ENCODE measurements around the gene MDFI.

MDFI gene

DNA sequence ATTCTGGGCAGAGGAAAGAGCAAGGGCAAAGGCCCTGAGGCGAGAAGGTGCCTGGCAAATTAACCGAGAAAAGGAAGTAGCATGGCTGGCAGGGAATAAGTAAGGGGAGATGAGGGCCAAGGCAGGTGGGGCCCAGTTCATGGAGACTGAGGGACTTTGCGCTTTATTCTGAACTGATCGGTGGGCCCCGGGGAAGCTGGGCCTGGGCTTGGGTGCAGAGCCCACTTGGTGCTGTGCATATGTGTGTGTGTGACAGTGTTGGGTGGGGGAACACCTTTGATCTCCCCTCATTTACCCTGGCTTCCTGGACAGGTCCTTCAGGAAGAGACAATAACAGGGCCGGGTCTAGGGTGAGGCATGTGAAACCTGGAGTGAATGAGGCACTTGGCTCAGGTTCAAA, 2.9 kb upstream of the MDFI start:
- no peak for DNase-seq

GRCh38 chr6:41636833-41637193, 1.5 kb upstream of the MDFI start:
- peak; percentile 98 for DNase-seq

- peak; percentile 69 for DNase-seq
These were observed 870 bp upstream of the MDFI start for GRCh38 chr6:41637194-41638001.

DNA sequence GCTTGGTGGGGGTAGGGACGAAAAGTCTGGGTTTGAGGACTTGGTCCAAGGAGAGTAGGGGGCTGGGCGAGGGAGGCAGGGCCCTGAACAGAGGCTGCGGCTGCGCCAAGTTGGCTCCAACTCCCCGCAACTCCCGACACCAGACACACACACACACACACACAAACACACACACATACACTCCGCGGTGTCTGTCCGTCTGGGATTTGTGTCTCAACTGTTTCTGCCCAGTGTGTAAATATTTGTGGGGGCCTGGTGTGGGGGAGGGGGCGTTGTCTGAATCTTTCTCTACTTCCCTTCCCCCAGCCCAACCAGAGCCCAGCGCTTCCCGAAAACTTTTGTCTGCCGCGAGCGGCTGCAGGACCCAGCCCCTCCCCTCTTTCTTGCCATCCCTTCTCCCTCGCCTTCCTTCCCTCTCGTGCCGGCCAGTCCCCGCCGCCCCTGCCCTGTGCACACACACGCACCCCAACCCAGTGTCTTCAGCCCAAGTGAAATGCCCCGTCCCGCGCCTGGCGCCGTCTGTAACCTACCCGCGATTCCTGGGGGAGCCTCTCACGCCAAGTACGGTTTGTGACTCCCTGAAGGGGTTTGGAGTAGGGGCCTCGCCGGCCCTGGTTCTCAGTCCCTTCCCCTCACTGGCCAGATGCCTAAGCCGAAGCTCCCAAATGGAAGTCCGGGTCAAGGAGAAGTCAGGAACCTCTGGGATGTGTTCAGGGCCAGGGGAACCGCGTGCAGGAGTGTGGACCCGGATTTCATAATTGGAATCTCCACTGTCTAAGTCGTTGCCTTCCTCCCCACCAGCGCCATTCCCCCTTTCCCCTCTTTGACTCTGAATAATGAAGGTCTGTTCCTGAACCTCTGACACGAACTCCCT, 904 bp downstream of the MDFI start:
- DNase-seq = no peak

DNA sequence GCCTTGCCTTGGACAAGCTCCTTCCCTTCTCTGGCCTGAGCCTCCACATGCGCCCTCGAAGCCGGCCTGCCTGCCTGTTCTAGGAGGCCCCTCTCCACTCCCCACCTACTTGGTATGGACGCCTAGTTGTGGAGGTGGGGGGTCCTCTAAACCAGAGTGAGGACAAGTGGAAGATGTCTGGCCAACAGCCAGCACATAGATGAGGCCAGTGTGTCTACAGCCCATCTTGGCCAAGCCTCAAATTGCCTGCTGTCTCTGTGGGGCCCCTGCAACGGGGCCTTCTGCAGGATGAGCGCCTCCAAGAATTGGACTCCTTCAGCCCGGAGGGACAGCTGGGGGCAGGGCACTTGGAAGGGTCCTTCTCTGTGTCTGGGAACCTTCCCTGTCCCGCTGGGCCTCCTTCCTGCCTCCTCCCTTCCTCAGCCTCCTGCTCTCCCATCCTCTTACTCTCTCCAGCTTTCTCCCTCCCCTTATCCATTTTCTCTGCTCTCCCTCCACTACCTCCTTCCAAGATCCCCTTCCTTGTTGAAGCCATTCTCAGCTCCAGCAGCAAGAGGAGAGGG, 1.6 kb downstream of the MDFI start:
- DNase-seq = no peak

DNA sequence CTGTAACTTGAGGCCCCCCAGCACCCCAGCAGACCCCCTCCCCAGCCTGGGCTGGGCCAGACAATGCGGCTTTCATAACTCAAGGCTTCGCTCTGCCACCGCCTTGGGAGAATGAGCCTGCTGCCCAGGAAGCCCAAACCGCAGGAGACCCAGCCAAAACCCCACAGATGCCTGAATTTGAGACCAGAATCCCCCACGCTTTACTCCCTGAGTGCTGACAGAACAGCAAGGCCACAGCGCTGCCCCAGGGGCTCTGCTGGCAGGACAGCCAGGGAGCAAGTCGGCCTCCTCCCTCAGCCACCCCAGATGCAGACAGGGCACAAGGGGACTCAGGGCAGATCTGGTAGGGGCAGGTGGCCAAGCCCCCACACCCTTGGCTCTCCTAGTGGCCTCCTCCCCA, 2.2 kb downstream of the MDFI start:
- DNase-seq = no peak

- no peak for DNase-seq
These were observed 3.2 kb downstream of the MDFI start for GRCh38 chr6:41641352-41641925.

DNA sequence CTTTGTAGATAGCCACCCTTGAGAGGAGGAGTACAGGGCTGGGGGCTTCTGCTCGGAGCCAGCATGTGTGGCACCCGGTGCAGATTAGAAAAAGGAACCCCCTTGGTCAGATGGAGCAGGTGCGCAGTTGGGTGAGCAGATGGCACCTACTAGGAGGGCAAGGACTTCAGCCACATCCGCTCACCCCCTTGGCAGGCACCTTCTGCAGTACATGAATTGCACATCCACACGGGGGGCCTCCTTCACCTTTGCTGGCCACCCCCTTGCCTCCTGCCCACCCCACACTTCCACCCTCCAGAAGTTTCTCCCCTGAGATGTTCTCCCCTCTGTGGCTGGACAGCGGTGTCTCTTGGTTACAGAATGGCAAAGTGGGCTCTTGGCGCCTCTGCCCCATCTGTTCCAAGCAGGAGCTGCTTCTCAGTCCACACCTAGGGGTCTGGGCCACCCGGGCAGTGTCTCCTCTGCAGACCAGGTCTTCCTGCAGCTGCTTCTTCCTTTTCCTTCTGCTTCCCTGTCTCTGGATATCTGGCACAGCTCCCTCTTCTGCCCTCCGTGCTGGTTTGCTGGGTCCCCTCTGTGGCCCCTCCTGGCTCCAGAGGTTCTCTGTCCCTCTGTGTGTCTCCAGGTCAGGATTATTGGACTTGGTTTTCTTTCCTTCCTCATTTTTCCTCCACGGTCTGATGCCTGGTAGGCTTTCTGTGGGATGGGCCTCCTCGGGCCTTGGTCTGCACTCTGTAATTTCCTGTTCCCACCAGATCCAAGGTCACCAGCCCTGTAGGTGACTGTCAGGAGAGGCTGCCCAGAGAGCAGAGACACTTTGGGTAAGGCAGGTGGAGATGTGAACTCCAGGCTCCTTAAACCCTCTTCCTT, 4.1 kb downstream of the MDFI start:
- peak; percentile 8 for DNase-seq

DNA sequence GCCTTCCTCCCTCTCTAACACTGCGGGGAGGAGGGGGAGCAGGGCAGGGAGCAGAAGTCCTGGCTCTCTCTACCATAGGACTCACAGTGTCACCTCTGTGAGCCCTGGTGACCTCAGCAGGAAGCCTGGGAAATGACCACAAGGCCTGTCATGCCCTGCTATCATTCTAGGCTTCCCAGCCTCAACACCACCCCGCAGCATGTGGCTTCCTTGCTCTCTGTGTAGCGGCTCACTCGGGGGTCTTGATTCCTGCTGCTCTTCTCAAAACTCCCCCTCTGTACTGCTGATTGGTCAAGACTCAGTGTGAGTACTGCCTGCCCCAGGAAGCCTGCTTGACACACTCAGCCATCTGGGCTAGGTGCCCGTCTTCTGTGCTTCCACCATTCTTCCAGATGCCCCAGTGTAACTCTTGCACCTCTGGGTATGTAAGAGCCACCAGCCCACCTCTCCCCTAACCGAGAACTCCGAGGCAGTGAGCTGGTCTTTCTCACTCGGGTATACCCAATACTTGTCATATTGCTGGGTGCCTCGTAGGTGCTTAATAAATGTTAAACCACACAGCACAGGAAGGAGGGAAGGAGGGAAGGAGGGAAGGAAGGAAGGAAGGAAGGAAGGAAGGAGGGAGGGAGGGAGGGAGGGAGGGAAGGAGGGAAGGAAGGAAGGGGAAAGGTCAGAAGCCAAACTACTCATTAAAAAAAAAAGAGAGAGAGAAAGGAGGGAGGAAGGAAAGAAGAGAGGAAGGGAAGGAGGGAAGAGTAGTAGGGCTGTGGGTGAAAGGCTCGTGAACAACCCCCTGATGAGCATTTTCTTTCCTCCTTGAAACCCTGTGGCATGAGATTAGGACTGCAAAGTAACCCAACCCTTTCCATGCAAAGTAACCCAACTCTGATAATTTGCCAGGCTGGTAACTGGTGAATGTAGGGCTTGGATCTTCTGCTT, 5.0 kb downstream of the MDFI start:
- peak; percentile 7 for DNase-seq

DNA sequence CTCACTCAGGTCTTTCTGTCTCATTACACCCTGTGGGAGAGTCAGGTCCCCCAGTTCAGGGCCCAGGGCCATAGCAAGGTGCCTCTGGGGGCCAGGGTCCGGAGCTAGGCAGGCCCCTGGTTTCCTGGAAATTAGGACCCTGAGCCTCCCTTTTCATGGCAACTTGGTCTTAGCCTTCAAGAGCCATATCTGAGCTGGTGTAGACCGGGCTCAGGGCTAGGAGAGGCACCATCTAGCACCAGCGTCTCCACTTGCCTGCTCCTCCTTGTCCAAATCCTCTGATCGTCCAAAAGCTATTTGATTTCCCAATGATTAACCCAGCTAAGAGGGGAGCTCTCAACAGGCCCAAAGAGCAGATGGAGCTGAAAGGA, 5.6 kb downstream of the MDFI start:
- peak; percentile 10 for DNase-seq

DNA sequence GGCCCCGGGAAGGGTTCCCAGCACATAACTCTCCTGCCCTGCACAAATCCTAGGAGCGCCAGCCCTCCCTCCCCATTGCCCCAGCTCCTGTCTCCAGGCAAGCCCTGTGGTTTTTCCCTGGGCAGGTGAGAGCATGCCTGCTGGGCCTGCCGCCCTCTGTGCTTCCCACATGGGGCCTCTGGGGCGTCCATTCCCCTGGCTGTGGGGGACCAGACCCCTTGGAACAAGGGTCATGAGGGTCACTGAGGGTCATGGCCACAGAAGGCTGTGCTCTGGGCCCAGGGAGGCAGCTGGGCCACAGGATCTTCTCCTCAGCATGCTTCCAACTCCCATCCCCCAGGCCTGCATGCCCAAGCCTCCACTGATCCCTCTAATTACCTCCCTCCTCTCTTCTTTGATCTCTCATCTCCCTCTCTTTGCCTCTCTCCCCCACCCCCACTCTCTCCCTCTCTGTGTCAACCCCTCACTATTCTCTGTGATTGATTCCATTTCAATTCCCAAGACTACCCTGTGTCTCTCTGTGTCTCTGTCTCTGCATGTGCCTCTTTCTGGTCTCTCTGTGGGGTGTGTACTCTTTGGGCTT, 6.1 kb downstream of the MDFI start:
- DNase-seq = peak; percentile 3

DNA sequence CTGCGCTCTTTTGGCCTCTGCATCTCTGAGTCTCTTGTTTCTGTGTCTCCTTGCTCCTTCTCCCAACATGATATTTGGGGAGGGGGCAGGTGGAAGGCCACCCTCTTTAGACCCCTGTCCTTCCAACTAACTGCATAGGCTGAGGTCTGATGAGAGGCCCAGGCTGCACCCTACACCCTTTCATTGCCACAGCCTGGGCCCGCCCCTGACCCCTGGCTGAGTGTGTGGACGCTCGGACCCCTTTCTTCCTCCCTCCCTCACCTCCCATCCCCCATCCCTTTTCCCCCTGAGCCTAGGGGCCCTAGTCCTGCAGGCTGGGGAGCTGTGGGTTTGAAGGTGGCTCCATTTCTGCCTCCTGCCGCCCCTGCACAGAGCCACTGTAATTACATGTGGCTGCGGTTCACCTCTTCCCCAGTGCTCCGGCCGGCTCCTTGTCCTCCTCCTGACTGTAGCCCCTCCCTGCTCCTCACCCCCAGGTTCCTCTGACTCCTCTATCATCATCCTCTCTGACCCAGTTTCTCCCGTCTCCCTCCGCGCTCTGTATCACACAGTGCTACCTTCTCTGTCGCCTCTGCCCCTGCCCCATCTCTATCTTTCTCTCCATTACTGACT, 6.8 kb downstream of the MDFI start:
- peak; percentile 11 for DNase-seq

DNA sequence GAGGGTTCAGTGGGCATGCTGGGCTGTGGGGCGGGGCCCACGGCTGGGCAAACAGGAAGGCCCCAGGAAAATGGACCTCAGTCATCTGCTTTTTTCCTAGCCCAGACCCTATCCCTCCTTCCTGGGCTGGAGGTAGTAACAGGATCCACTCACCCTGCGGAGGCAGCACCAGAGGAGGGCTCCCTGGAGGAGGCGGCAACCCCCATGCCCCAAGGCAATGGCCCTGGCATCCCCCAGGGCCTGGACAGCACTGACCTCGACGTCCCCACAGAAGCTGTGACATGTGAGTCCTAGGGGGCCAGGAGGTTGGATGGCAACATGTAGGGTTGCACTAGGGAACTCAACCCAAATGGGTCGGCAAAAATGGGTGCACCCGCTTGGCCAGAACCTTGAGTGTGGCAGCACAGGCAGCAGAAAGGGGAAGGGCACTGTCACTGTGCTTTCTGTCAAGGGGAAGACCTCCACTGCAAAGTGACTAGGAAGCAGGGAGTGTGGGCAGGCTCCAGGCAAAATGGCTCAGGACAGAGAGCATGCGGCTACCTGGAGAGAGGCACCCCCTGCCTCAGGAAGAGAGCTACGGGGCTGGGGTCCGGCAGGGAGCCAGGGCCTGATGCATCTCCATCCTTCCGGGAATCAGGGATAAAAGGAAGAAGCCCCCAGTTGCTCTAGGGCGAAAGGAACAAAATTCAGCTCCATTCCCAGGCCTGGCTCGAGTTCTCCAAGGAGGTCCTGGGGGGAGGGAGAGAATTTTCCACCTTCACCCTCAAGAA, 7.9 kb downstream of the MDFI start:
- DNase-seq = peak; percentile 12

- DNase-seq = peak; percentile 8
These were observed 8.8 kb downstream of the MDFI start for GRCh38 chr6:41647061-41647511.

DNA sequence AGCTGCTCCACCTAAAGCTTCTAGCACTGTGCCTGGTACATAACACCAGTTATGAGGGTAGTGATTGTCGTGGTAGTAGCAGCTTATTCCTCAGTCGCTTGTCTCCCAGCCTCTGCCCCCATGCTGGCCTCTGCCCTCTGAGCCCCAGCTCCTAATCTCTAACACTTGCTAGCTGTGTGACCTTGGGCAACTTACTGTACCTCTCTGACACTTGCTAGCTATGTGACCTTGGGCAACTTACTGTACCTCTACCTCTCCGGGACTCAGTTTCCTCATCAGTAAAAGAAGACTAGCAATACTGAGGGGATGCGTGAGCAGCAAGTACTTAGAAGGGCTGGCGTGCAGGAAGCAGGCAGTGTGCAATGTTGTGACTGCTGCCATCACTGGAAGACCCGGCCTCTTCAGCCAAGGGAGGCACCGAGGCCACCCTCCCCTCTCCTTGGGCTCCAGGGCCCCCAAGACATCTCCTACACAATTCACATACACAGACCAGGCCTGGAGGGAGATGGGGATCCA, 9.9 kb downstream of the MDFI start:
- peak; percentile 2 for DNase-seq

GRCh38 chr6:41648921-41649320, 10.7 kb downstream of the MDFI start:
- DNase-seq = no peak

DNA sequence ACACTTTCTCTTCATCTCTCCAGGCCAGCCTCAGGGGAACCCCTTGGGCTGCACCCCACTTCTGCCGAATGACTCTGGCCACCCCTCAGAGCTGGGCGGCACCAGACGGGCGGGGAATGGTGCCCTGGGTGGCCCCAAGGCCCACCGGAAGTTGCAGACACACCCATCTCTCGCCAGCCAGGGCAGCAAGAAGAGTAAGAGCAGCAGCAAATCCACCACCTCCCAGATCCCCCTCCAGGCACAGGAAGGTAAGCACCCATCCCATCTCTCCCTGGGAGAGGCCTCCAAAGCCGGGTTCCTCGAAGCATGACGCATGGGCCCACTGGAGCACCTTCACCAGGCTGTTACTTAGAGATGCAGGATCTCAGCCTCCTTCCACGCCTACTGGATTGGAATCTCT, 11.3 kb downstream of the MDFI start:
- no peak for DNase-seq

DNA sequence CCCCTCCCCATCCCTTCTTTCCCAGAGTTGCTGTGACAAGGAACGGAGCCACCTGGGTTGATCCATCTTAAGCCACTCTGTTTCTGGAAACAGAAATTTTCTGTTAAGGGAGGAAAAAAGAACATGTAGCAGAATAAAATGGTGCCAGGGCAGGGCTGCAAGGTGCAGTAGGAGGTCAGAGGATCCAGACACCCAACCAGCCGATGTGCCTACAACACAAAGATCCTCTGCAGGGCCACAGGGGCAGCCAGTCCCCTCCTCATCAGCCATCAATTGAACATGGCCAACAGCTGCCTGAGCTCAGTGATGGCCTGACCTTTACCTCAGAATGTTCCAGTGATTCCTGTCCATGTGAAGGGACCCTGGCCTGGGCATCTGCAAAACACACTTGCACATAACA, 11.9 kb downstream of the MDFI start:
- no peak for DNase-seq

- no peak for DNase-seq
These were observed 13.1 kb downstream of the MDFI start for GRCh38 chr6:41651246-41651961.

Data from 8988T (cell line).